Duodenal mucosa (tissue), 2 donors: ENCODE measurements around the gene RAD17.
"Not testable (repeated sequence)": the region's sequence is repeated elsewhere in the genome, so short reads cannot be mapped to it uniquely, and the experiment has no call there.

Experiments
- H3K27ac ChIP-seq: one replicate; pipeline ENCODE4 v1.7.0; 2013; ENCODE audit warnings: low read depth, low read length
- H3K27me3 ChIP-seq, 2 donors: one replicate each; pipeline ENCODE4 v1.7.0; 2013; ENCODE audit warnings: low read length in 2 of 2, control low read depth in 1 of 2; ENCODE audit not compliant: insufficient read depth in 2 of 2, control insufficient read depth in 1 of 2
- H3K36me3 ChIP-seq, 2 donors: one replicate each; pipeline ENCODE4 v1.7.0; 2013; ENCODE audit warnings: low read length in 2 of 2, control low read depth in 1 of 2; ENCODE audit not compliant: insufficient read depth in 2 of 2, control insufficient read depth in 1 of 2
- H3K4me1 ChIP-seq, 2 donors: one replicate each; pipeline ENCODE4 v1.7.0; 2013; ENCODE audit warnings: low read length in 2 of 2, control low read depth in 1 of 2; ENCODE audit not compliant: insufficient read depth in 2 of 2, control insufficient read depth in 1 of 2
- H3K4me3 ChIP-seq, 2 donors: one replicate each; pipeline ENCODE4 v1.7.0; 2013; ENCODE audit warnings: low read length in 2 of 2, low read depth in 1 of 2
- H3K9ac ChIP-seq, 2 donors: one replicate each; pipeline ENCODE4 v1.7.0; 2013; ENCODE audit warnings: low read length in 2 of 2, low read depth in 1 of 2
- H3K9me3 ChIP-seq, 2 donors: one replicate each; pipeline ENCODE4 v1.7.0; 2013; ENCODE audit warnings: low read length in 2 of 2, control low read depth in 1 of 2; ENCODE audit not compliant: control insufficient read depth in 1 of 2

Gene RAD17

DNA sequence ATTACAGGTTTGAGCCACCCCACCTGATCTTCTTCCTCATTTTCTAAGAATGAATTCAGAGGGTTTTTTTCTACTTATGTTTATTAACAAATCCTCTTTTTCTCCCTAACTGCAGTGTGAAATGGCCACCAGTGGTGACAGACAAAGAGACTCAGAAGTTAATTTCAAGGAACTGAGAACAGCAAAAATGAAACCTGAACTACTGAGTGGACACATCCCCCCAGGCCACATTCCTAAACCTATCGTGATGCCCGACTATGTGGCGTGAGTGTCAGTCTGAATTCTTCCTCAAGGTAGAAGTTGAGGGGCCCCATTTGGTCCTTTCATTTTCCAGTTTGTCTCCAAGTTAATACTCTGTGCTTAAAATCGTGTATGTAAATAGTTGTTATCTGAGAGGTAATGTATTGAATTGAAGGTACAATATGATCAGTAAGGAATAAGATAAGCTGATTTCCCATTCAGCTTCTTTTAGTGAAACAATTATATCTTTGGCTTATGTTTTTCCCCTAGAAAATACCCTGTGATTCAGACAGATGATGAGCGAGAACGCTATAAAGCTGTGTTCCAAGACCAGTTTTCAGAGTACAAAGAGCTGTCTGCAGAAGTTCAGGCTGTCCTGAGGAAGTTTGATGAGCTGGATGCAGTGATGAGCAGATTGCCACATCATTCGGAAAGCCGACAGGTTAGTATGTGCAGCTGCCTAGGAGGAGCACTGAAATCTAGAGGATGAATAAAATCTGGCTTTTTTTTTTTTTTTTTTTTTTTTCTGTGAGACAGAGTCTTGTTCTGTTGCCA, 63.0 kb downstream of the RAD17 start:
- Histone ChIP-seq H3K9ac (no peak overlapping the region), H3K4me1 (peaks cover 0 to under 1% of the 10 kb centered on the region in 2 donors), H3K27me3 (no peaks in the 10 kb centered on the region), H3K27ac (no peak overlapping the region), H3K36me3 (peaks cover 7 to 24% of the 10 kb centered on the region in 2 donors), H3K9me3 (no peaks in the 10 kb centered on the region), H3K4me3 (no peak overlapping the region)

DNA sequence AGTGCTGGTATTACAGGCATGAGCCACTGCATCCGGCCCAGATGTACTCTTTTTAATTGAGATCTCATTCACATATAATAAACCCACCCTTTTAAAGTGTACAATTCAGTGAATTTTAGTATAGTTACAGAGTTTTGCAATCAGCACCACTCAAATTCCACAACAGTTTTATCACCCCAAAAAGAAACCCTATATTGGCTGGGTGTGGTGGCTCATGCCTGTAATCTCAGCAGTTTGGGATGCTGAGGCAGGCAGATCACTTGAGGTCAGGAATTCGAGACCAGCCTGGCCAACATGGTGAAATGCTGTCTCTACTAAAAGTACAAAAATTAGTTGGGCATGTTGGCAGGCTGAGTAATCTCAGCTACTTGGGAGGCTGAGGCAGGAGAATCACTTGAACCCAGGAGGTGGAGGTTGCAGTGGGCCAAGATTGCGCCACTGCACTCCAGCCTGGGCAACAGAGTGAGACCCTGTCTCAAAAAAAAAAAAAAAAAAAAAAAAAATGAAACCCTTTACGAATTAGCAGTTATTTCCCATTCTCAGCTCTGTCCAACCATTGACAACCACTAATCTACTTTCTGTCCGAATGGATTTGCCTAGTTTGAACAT, 65.8 kb downstream of the RAD17 start:
- not testable (repeated sequence) for H3K4me3 ChIP-seq, H3K27ac ChIP-seq, H3K27me3 ChIP-seq, H3K4me1 ChIP-seq, H3K9me3 ChIP-seq, H3K9ac ChIP-seq
- H3K36me3 ChIP-seq = peaks cover 7 to 24% of the 10 kb centered on the region in 2 donors

DNA sequence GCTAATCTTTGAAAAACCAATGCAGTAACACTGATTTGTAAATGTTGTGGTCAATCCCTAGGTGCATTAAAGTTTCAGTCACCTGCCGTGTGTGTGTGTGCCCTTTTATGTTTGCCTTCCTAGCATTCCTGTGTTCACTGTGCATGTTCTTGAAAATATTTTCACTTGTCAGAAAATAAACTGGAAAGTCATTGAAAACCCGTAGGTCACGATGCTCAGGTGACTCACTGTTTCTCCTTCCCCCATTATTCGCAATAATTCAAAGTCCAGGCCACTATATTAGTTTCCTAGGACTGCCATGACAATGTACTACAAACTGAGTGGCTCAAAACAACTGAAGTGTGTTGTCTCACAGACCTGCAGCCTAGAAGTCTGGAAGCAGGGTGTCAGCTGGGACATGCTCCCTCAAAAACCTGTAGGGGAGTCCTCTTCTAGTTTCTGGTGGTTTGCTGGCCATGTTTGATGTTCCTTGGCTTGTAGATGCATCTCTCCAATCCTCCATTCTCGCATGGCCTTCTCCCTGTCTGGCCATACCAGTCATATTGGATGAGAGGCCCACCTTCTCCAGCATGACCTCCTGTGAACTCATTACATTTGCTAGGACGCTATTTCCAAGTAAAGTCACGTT, 74.6 kb downstream of the RAD17 start:
- peak overlapping the region; percentile 55 for H3K27ac ChIP-seq

DNA sequence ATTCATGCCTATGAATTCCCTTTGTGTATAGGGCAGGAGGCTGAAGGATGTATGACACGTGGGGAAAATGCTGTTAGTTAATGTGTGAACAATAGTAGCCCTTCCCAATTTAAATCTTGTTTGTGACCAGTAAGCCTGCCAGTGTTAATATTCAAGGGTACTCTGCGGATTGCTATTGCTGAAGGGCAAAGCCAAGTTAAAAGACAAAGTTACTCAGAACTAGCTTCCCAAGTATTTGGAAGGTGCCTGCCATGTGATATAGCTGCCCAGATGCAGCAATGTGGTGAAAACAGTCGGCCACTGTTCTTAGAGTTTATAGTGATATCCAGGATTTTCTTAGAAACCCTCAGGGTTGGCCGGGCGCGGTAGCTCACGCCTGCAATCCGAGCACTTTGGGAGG, 79.9 kb downstream of the RAD17 start:
- no peak overlapping the region for H3K27ac ChIP-seq
- H3K9ac ChIP-seq = no peak overlapping the region
- no peaks in the 10 kb centered on the region for H3K27me3 ChIP-seq
- no peaks in the 10 kb centered on the region for H3K36me3 ChIP-seq
- H3K9me3 ChIP-seq = no peaks in the 10 kb centered on the region
- peaks cover 5 to 8% of the 10 kb centered on the region in 2 donors for H3K4me1 ChIP-seq
- H3K4me3 ChIP-seq = no peak overlapping the region

More for the DNA sequence above, 74.6 kb downstream of the RAD17 start:
- no peaks in the 10 kb centered on the region for H3K9me3 ChIP-seq
- H3K36me3 ChIP-seq = peaks cover 0 to 3% of the 10 kb centered on the region in 2 donors
- no peak overlapping the region for H3K4me3 ChIP-seq
- no peak overlapping the region for H3K9ac ChIP-seq
- no peaks in the 10 kb centered on the region for H3K27me3 ChIP-seq
- peaks cover 3 to 4% of the 10 kb centered on the region in 2 donors for H3K4me1 ChIP-seq

DNA sequence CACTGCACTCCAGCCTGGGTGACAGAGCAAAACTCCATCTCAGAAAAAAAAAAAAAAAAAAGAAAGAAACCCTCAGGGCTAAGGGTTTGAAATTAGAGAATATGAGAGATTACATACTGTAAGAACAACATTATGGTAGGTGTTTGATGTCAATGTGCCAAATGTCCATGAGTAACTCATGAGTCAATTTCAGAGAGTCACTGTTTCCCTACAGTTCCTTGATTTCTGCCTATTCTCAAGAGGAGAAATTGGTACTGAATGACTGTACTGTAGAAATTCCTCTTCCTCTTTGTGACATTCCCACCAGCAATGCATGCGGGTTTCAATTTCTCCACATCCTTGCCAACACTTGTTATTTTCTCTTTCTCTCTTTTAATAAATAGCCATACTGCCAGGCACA, 80.5 kb downstream of the RAD17 start:
- no peak overlapping the region for H3K27ac ChIP-seq
- peaks cover 4 to 7% of the 10 kb centered on the region in 2 donors for H3K4me1 ChIP-seq

DNA sequence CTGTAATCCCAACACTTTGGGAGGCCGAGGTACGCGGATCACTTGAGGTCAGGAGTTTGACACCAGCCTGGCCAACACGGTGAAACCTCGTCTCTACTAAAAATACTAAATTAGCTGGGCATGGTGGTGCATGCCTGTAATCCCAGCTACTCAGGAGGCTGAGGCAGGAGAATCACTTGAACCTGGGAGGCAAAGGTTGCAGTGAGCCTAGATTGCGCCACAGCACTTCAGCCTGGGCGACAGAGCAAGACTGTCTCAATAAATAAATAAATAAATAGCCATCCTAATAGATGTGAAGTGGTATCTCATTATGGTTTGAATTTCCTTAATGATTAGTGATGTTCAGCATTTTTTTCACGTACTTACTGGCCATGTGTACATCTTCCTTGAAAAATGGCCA, 80.9 kb downstream of the RAD17 start:
- not testable (repeated sequence) for H3K36me3 ChIP-seq, H3K9ac ChIP-seq, H3K9me3 ChIP-seq, H3K4me3 ChIP-seq, H3K27ac ChIP-seq, H3K27me3 ChIP-seq, H3K4me1 ChIP-seq

More for the DNA sequence above, 80.5 kb downstream of the RAD17 start:
- Histone ChIP-seq H3K36me3 (no peaks in the 10 kb centered on the region), H3K9me3 (no peaks in the 10 kb centered on the region), H3K9ac (no peak overlapping the region), H3K4me3 (no peak overlapping the region), H3K27me3 (no peaks in the 10 kb centered on the region)

DNA sequence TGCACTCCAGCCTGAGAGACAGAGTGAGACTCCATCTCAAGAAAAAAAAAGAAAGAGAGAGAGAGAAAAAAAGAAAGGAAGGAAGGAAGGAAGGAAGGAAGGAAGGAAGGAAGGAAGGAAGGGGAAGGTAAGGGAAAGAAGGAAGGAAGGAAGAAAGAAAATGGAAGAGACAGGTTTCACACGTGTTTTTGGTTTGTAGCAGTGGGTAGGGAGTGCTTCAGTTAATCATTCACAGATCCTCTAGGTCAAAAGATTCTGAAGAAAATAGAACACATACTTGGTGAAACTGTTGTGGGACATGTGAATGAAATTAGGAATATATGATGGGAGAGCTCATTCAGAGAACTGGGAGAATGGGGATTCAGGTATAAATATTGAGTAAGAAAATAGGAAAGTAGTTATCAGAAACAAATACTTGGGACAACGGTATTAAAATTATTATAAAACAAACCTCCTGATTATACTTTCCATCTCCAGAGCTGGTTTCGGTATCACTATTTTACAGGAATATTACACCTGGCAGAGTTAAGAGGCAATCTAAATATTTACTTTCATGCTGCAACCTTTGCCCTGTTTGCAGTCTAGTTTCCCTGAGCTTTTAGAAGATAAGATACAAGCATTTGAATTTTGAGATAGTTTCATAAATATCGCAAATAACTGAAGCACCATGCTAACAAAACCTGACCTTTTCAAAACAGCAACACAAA, 82.5 kb downstream of the RAD17 start:
- Histone ChIP-seq H3K4me1 (peaks cover 4 to 7% of the 10 kb centered on the region in 2 donors), H3K9me3 (no peaks in the 10 kb centered on the region), H3K27ac (peak overlapping the region; percentile 39), H3K36me3 (no peaks in the 10 kb centered on the region), H3K27me3 (no peaks in the 10 kb centered on the region), H3K9ac (peak overlapping the region in 1 of 2 donors; percentile 30), H3K4me3 (peak overlapping the region in 1 of 2 donors; percentile 41)

DNA sequence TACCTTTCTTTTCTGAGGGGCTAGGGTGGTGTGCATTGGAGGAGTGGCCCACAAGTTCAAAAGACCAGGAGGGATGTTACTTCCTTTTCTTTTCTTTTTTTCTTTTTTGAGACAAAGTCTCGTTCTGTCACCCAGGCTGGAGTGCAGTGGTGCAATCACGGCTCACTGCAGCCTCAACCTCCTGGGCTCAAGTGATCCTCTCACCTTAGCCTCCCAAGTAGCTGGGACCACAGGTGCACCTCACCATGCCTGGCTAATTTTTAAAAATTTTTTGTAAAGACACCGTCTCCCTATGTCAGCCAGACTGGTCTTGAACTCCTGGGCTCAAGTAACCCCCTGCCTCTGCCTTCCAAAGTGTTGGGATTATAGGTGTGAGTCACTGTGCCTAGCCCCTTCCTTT, 83.9 kb downstream of the RAD17 start:
- not testable (repeated sequence) for H3K27me3 ChIP-seq, H3K4me1 ChIP-seq, H3K9me3 ChIP-seq, H3K9ac ChIP-seq, H3K4me3 ChIP-seq, H3K36me3 ChIP-seq, H3K27ac ChIP-seq

DNA sequence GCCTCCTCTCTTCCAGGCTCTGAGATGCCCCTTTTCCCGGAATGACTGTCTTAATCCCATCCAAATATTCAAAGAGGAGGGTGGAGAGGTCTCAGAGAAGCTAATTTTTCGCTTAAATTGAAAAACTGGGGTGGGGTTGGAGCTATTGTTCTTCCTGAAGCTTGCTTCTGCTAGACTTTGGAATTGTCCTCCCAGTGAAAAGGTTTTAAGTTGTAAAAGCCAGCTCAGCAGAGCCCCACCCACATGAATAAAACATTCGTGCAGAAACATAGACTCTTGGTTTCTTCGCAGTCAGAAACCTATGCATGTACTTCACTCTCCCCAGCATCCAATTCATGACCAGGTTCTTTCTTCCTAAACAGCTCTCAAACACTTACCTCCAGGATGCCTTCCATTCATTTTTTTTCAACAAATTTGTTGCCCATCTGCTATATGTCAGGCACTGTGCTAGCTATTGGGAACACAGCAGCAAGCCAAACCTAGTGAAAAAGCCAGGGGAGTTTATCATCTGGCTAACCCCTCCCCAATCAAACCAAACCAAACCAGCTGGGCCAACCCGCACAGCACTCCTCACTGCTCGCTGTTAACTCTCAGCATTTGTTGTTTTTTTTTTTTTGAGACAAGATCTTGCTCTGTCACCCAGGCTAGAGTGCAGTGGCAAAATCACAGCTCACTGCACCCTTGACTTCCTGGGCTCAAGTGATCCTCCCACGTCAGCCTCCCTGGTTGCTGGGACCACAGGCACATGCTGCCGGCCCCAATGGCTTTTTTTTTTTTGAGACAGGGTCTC, 85.0 kb downstream of the RAD17 start:
- H3K9me3 ChIP-seq = no peaks in the 10 kb centered on the region
- peaks cover 4 to 7% of the 10 kb centered on the region in 2 donors for H3K4me1 ChIP-seq
- peak overlapping the region; percentile 63 to 67 for H3K9ac ChIP-seq
- H3K36me3 ChIP-seq = no peaks in the 10 kb centered on the region
- peak overlapping the region; percentile 86 for H3K27ac ChIP-seq
- peak overlapping the region; percentile 55 to 60 for H3K4me3 ChIP-seq
- H3K27me3 ChIP-seq = no peaks in the 10 kb centered on the region
